Left renal cortex interstitium (tissue), 4 donors: ENCODE results near the gene INTS11. TPM values are rescaled to one million over a fixed set of nuclear protein-coding genes. Genes with fewer than 3 reads are reported as not detected.

Experiments
- DNase-seq, 4 donors: peaks; one replicate each; pipeline ENCODE4 v3.0.0-alpha.2; 2013; ENCODE audit warnings: low read depth in 4 of 4, low spot score in 2 of 4, missing footprints in 1 of 4
- polyA plus RNA-seq, 4 donors: library from polyadenylated mRNA; unstranded; fragments of 120-200 nt; gene quantifications; one replicate each; pipeline ENCODE4 v1.2.1, GENCODE V29; 2013; ENCODE audit not compliant: insufficient read length in 4 of 4

Gene INTS11
- polyA plus RNA-seq, 4 donors = 94.8 to 169 (median 129) TPM

GRCh38 chr1:1314678-1315335, 9.7 kb downstream of the INTS11 start:
- DNase-seq = no peak

- DNase-seq = no peak
These were observed 10.2 kb downstream of the INTS11 start for GRCh38 chr1:1314237-1314586.

GRCh38 chr1:1313500-1314236, 10.8 kb downstream of the INTS11 start:
- no peak for DNase-seq

GRCh38 chr1:1312450-1313314, 11.8 kb downstream of the INTS11 start:
- DNase-seq = no peak

GRCh38 chr1:1311107-1312104, 13.1 kb downstream of the INTS11 start:
- DNase-seq = no peak

- no peak for DNase-seq
These were observed 13.9 kb downstream of the INTS11 start for GRCh38 chr1:1310476-1311053.

- DNase-seq = no peak
These were observed 14.4 kb downstream of the INTS11 start for GRCh38 chr1:1310109-1310385.

GRCh38 chr1:1309251-1310108, 15.0 kb downstream of the INTS11 start:
- DNase-seq = no peak

- no peak for DNase-seq
These were observed 15.7 kb downstream of the INTS11 start for GRCh38 chr1:1308756-1309250.

- peak; percentile 68 to 79 (median 78) for DNase-seq
These were observed 16.3 kb downstream of the INTS11 start, which contains the start of the genes ACAP3 and PUSL1 for GRCh38 chr1:1307923-1308755. ACAP3 (minus strand) TSS chr1:1307930; CDS start chr1:1307815, 115 bp downstream. PUSL1 (plus strand) TSS chr1:1308597; CDS start chr1:1308644, 47 bp downstream.

GRCh38 chr1:1307261-1307922, 17.1 kb downstream of the INTS11 start:
- no peak for DNase-seq

GRCh38 chr1:1306661-1307260, 17.7 kb downstream of the INTS11 start:
- no peak for DNase-seq

GRCh38 chr1:1306070-1306660, 18.3 kb downstream of the INTS11 start:
- DNase-seq = no peak

GRCh38 chr1:1305300-1306069, 19.0 kb downstream of the INTS11 start:
- DNase-seq = no peak
